Fibroblast of the aortic adventitia (primary cell): Measurements from ENCODE around the gene SP1. TPM values are rescaled to one million over a fixed set of nuclear protein-coding genes. Genes with fewer than 3 reads are reported as not detected.

Experiments
- DNase-seq: peaks from one replicate; pipeline ENCODE4 v3.0.0-alpha.2; 2010; ENCODE audit warnings: low read depth
- H3K4me3 ChIP-seq: 2 replicates; pipeline ENCODE4 v1.5.1; 2011; ENCODE audit warnings: low read depth, mild to moderate bottlenecking, control low read depth, low read length, moderate library complexity
- CTCF ChIP-seq: IDR thresholded peaks from 2 replicates; pipeline ENCODE4 v1.5.1; 2011; ENCODE audit warnings: mild to moderate bottlenecking, low read length, control low read depth, inconsistent platforms; ENCODE audit not compliant: insufficient read depth
- total RNA-seq: library from RNA; depleted of rRNA; stranded (reverse); fragments of >200 nt; gene quantifications from 2 replicates; pipeline ENCODE4 v1.2.3, GENCODE V29; 2012; ENCODE audit warnings: low replicate concordance

The SP1 gene
- total RNA-seq, 1 donor = 63.3 TPM

GRCh38 chr12:53336181-53336681 is 43.7 kb upstream of the SP1 start, which contains the start of gene SP7:
Gene SP7, minus strand, starts transcription at chr12:53336354. Its CDS starts 708 bp downstream, at chr12:53335646.
- no peak for TF ChIP-seq CTCF
- DNase-seq = no peak

DNA sequence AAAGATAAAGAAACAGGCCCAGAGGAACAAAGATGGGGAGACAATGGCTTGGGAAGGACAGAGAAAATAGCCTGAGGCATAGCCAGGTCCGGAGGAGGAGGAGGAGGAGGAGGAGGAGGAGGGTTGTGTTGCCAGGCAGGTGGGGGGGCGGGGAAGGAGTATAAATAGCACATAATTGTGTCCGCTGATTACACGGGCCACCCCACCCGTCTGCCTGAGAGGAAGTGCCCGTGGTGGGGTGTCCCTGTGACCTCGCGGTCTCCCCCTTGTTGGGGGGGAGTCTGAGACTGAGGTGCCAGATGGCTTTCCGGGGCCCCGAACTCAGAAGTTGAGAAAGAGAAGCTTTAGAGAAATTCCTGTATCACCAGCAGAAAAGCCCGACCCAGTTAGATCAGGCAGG is 42.0 kb upstream of the SP1 start:
- no peak overlapping the region for H3K4me3 ChIP-seq
- TF ChIP-seq CTCF = no peak
- DNase-seq = no peak

More at GRCh38 chr12:53336181-53336681, 43.7 kb upstream of the SP1 start, which contains the start of gene SP7:
- H3K4me3 ChIP-seq = no peak within 1 kb of the TSS

GRCh38 chr12:53338916-53339315 is 41.1 kb upstream of the SP1 start:
- TF ChIP-seq CTCF = no peak
- DNase-seq = no peak
- H3K4me3 ChIP-seq = no peak overlapping the region

DNA sequence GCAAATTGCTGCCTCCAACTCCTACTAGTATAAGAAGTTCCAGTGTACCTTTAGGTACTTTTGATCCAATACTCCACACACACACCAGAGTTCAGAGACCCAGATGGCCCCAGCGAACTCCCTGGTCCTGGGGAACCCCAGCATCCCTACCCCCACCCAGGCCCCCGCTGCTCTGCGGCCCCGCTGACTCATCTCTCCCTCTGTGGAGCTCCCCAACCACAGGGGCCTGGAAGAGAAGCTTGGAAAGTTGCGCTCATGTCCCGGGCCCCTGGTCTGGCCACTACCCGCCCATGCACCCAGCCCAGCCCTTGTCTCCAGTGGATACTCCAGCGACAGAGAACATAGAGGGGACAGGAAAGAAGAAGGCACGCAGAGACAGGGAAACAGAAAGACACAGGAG is 39.6 kb upstream of the SP1 start:
- no peak overlapping the region for H3K4me3 ChIP-seq
- DNase-seq = no peak
- TF ChIP-seq CTCF = no peak

DNA sequence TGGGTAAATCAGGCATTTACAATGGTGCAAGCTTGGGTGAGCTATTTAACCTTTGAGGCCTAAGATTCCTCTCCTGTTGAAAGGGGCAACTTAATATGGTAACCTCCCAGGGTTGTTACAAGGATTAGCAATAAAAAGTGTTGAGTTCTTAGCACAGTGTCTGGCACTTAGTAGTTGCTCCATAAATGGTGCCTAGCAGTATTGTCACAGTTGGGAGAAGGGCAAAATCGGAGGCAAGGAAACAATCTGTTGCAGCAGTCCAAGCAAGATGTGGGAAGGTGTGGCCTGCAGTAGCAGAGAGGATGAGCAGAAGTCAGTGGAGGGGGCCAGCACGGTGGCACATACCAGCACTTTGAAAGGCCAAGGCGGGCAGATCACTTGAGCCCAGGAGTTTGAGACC is 36.5 kb upstream of the SP1 start:
- no peak for TF ChIP-seq CTCF
- DNase-seq = no peak

GRCh38 chr12:53343969-53344368 is 36.0 kb upstream of the SP1 start:
- TF ChIP-seq CTCF = no peak
- H3K4me3 ChIP-seq = no peak overlapping the region
- no peak for DNase-seq

More for the DNA sequence above, 36.5 kb upstream of the SP1 start:
- no peak overlapping the region for H3K4me3 ChIP-seq

- DNase-seq = no peak
- H3K4me3 ChIP-seq = peak overlapping the region; percentile 74
- no peak for TF ChIP-seq CTCF
Measured at GRCh38 chr12:53344487-53344823, 35.5 kb upstream of the SP1 start.
